Pons (tissue), 1 donor: ENCODE measurements around the gene AIF1L.
"Not testable (repeated sequence)": the region's sequence is repeated elsewhere in the genome, so short reads cannot be mapped to it uniquely, and the experiment has no call there.

Source experiments
- DNase-seq: peaks from one replicate; pipeline ENCODE4 v3.0.0-alpha.2; 2016; ENCODE audit warnings: low spot score

AIF1L gene

DNA sequence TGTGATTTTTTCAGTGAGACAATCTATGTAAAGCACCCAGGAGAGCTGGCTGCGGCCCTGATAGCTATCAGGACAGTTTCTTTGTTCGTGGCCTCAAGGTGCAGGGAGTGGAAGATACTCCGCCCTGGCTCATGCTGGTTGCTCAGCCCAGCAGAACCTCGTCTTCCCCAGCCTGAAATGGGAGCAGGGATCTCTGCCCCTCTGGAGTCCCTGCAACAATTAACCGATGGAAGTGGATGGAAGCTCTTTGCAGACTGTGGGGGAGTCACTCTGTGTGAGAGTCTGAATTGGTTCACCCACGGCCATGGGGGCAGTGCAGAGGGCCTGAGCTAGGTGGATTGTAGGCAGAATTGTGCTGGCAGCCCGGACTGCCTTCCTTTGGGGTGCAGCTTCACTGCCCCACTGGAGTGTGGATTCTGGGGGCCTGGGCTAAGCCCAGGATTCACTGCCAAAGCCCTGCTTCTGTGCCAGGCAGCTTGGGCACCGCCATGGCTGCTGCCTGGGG is 2.8 kb downstream of the AIF1L start:
- DNase-seq, result no peak

DNA sequence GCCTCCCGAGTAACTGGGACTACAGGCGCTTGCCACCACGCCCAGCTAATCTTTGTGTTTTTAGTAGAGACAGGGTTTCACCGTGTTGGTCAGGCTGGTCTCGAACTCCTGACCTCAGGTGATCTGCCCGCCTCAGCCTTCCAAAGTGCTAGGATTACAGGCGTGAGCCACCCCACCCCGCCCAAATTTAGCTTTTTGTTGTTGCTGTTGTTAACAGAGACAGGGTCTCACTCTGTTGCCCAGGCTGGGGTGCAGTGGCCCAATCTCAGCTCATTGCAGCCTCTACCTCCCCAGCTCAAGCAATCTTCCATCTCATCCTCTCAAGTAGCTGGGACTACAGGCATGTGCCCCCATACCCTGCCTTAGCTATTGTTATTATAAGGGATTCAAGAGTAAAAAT is 3.5 kb downstream of the AIF1L start:
- not testable (repeated sequence) for DNase-seq

DNA sequence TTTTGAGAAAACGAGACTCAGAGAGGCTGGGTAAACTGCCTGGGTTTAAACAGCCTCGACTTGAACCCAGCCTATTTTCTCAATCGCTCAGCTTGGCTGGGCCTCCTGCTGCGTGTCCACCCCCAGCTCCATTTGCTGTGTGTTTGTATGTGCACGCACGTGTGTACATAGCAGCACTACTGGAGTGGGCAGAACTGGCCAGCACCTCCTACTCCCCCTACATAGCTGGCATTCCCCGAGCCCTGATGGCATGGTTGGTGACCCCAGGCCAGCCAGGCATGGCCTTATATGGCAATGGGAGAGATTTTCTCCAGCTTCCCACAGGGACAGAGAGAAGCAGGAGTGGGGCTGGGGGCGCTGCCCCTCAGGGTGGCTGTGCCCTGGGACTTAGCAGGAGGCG is 4.1 kb downstream of the AIF1L start:
- no peak for DNase-seq

DNA sequence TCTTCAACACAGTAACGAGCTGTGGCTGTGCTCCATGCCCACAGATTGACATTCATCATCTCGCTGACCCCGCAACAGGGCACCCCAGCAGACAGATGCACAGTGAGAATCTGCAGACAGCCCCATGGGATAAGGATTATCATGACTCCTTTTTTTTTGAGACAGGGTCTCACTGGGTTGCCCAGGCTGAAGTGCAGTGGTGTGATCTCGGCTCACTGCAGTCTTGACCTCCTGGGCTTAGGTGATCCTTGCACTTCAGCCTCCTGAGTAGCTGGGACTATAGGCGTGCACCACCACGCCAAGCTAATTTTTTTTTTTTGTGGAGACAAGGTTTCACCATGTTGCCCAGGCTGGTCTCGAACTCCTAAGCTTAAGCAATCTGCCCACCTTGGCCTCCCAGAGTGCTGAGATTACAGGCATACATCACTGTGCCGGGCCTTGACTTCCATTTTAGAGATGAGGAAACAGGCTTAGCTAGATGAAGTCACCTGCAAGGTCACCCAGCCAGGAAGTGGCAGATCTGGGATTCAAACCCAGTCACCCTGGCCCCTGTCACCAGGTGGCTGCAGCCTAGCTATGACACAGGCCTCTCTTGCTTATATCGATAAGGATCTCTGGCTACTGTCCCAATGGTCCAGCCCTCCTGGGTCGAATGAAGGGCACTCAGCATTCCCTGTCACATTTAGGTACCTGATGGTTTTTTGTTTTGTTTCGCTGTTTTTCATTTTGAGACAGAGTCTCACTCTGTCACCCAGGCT is 5.1 kb downstream of the AIF1L start:
- DNase-seq, result no peak

DNA sequence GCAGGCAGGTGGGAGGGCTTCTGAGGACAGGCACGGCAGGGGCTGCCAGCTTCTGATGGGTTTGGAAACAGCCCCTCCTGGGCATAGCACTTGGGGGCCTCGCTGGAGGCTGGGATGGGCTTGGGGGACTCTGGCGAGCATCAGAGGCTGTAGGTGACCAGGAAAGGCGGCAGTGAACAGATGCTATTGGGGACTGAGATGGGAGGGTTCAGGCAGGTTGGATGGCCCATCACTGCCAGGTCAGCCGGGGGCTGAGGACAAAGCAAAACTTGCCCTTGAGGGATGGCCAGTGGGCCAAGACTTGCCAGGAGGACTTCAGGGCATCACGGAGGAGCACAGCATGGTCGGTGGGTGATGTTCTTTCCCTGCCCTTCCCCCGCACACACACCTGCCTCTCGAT is 6.7 kb downstream of the AIF1L start:
- no peak for DNase-seq

DNA sequence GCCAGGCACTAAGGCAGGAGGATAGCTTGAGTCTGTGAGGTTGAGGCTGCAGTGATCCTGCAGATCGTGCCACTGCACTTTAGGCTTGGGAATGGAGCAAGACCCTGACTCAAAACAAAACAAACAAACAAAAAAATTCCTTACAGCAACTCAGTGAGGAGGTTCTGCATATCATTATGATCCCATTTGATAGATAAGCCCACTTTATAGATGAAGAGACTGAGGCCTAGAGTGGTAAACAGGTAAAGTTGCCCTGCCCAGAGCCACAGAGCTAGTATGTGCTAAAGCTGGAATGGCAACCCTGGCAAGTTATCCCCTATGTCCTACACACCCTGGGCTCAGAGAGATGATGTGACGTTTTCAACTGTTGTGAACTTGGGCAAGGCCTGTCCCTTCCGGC is 7.2 kb downstream of the AIF1L start:
- DNase-seq, result no peak

DNA sequence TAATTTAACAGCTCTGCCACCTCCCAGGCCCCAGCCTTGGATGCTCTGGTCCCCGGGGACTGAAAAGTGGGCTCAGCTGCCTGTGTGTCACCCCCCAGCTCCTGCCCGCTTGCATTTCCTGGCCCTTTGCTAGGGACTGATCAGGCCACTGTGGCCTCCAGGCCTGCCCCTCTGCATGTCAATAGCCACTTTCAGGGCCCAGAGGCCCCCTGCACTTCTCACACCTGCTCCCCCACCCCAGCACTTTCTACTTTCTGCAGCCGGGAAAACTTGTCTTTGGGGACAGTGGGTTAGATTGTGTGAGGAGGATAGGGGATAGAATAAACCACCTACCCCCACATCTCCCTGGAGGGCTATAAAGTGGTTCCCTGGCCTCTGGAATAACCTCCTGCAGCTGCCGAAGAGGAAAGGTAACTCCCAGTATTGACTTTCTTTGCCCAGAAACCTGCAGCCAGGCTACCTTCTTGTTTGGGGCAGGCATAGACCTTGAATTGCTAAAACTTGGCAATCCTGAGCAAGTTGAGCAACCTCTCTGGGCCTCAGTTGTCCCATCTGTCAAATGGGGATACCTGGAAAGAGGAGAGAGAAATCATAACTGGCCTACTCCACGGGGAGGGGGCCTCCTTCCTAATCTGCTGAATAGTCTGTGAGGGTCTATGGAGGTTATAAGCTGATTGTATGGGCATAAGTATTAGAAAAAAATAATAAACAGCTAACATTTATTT is 7.8 kb downstream of the AIF1L start:
- DNase-seq, result no peak

DNA sequence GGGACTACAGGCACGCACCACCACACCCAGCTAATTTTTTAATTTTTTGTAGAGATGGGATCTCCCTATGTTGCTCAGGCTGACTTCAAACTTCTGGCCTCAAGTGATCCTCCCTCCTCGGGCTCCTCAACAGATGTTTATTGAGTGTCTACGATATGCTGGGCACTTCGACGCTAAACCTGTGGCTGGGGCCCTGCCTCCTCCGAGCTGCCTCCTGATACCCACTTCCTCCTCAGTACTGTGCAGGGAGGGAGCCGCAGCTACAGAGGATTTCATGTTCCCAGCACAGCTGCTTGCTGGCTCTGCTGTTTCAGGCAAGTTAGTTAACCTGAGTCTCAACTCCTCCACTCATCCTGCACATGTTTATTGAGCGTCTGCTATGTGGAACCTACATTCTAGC is 9.6 kb downstream of the AIF1L start:
- DNase-seq, result no peak

DNA sequence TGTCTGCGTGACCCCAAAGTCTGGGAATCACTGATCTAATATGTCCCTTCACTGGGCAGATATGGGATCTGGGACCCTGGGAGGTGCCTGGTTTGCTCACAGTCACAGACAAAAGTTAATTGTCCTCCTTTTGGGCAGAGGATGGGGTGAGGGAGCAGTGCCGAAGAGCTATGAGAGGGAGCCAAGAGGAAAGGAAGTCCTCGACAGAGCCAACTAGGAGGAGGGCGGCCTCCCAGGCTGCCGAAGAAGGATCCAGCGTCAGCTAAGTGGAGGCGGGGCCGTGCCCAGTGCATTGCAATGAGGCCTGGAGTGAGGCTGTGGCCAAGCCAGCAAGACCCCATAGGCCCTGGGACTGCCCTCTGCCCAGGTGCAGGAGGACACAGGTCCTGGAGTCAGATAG is 11.4 kb downstream of the AIF1L start:
- peak; percentile 59 for DNase-seq

DNA sequence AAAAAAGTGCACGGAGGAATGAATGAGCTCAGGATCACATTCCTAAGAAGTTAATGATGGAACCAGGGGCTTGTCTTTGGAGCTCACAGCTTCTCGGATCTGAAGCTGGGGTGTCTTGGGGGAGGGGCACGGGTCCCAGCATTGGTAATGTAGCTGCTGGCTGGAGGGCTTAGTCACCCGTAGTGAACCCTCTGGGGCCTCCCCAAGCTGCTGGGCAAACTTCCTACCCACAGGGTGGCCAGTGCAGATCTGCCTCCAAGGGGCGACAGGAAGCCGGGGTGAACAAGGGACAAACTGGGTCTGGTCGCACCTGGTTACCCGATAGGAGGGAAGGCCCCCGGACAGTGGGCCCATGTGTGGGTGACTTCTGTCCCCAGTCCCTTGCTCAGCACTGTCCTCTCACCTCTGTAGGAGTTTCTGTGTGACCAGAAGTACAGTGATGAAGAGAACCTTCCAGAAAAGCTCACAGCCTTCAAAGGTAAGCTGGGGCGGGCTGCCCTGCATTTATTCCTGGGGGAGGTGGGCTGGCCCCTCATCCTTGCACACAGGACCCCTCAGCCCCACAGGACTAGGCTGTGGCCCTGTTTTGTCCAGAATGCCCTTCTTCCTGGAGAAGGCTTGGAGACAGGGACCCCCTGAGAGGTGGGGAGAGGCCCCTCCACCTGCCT is 15.0 kb downstream of the AIF1L start:
- DNase-seq, result peak; percentile 37

DNA sequence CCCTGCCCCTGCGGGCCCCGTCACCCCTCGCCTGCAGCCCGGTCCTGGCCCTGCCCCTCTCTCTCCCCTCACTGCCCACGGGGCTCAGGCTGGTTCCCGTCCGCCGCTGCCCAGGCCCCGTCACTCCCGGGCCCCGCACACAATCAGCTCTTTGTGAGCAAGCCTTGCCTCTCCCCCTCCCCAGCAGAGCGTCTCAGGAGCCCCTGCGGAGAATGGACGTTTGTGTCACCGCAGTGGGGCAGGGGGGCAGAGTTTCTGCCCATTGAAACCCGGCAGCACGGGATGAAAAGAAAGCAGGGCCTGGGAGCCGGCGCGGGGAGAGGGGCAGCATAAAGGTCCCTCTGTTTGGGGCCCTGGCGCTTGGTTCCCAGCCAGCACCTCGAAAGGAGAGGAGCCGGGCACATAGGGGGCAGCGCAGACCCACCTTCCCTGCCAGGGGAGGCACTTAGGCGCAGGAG is 15.6 kb downstream of the AIF1L start:
- peak; percentile 98 for DNase-seq

DNA sequence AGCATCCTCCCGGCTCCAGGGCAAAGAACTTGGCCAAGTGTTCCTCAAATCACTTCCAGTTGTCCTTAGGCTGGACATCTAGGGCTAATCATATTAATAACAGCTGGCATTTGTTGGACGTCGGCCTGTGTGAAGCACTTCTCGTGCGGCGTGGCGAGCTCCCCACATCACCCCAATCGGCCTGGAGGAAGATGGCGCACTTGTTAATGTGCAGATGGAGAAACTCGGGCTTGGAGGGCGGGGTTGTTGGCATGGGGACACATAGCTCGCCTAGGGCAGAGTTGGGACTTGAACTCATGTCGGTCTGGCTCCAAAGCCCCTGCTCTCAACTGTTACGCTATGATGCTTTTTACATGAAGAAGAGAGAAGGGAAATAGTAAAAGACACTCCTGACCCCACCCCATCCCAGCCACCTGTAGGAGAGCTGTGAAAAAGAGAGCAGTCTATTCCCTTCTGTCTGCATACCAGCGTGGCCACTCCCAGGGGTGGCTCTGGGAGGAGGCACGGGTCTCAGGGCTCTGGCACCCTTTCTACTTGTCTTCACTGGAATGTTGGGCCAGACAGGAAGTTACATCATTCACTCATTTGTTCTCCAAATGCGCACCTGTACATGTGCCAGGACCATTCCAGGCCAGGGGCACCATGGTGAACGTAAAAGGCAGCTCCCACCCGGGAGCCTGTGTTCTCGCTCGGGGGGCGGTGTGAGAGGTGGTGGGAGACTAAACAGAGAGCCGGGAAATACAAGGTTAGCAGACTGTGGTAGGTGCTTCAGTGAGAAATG is 16.2 kb downstream of the AIF1L start:
- DNase-seq, result no peak

DNA sequence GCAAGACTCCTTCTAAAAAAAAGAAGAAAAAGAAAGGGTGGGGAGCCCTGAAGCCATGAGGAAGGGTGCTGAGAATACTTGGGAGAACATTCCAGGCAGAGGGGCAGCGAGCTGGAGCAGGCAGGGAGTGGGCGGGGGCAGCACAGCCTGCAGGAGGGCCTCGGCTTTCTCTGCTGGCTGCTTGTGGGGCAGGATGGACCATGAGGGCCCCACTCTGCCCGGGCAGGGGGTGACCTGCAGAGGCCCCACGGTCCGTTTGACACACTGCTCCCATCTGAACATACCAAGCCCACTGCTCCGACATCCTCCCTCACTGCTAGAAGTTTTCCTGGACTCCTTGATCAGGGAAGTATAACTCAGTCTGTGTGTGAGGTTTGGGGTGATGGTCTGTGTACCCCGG is 17.3 kb downstream of the AIF1L start:
- no peak for DNase-seq

DNA sequence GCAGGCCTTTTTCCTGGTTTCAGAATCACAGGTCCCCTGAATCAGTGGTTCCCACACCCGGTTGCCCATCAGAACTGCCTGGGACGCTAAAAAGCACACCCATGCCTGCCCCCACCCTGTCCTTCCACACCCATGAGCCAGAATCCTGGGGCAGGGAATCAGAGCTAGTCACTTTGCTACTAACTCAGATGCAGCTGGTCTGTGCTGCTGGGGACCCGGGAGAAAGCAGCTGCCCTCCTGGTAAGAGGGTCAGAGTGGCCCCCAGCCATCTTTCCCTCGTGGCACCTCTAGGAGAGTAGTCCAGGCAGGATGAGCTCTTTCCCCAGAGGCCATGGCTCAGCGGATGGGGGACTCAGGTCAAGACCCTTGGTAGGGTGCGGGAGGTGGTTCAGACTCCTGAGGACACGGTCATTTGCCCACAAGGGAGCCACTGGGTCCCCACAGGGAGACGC is 17.8 kb downstream of the AIF1L start:
- DNase-seq, result no peak

DNA sequence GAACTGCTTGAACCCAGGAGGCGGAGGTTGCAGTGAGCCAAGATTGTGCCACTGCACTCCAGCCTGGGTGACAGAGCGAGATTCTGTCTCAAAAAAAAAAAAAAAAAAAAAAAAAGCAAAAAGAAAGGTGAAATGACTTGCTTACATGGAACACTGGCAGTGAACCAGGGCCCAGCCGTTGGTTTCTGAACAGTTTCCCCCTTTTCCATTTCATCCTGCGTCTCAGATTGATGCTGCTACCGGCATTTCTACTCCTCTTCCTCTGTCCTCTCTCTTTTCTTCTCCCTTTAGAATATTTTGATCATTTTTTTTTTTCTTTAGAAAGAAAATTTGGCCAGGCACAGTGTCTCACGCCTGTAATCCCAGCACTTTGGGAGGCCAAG is 19.0 kb downstream of the AIF1L start:
- not testable (repeated sequence) for DNase-seq

DNA sequence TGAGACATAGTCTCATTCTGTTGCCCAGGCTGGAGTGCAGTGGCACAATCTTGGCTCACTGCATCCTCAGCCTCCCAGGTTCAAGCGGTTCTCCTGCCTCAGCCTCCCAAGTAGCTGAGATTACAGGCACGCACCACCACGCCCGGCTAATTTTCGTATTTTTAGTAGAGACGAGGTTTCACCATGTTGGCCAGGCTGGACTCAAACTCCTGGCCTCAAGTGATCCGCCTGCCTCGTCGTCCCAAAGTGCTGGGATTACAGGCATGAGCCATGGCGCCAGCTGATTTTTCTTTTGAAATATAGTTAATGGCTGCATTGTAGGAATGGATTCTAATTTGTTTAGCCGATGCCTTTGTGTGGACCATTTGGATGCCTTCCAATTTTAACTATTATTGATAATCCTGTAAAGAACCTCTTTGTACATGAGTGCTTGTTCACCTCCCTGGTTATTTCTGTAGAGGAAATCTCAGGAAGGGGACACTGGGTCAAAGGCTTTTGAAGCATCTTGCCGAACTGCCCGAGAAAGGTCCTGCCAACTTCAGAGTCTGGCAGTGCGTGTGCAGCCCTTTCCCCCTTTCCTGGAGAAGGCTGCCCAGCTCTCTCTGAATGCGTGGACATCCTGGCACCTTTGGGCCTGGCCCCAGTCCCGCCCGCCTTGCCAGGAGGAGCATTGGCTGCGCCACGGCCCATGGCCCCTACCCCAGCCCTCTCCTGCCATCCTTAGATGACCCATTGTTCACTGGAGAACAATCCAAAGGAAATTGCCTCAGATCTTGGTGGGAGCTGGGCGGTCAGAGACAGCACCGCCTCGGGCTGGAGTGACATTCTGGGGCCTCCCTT is 20.2 kb downstream of the AIF1L start:
- peak; percentile 70 for DNase-seq

DNA sequence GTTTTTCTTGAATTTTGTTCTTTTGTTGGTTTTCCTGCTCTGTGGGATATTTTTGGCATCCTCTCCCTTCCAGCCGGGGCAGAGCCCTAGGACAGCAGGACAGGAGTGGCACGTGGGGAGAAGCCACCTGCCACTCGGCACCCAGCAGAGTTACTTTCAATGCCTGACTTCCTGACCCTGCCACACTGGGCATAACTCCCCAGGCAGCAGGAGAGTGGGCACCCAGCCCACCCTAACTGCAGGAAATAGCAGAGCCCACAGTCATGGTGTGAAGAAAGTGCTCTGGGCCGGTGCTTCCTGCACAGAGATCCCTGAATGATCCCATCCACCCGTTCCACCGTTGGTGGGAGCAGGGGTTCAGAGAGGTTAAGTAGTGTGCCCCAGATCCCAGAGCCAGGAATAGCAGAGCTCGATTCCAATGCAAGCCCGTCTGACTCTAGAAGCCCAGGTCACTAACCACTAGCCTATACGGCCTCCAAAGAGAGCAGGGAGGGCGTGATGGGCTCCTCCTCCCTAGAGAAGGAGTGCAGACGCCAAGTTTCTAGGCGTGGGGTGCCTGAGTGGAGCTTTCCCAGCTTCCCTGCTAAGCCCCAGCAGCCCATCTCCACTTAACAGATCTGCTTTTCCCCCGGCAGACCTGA is 20.9 kb downstream of the AIF1L start:
- no peak for DNase-seq

DNA sequence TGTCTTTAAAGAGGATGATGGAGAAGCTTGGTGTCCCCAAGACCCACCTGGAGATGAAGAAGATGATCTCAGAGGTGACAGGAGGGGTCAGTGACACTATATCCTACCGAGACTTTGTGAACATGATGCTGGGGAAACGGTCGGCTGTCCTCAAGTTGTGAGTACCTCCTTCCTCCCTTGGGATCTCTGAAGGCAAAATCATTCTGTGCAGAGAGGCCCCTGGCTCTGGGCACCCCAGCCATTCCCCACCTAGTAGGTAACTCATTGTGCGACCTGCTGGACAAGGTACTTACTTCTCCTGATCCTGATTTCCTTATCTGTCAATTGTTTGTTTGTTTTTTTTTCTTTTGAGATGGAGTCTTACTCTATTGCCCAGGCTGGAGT is 21.4 kb downstream of the AIF1L start:
- DNase-seq, result no peak

DNA sequence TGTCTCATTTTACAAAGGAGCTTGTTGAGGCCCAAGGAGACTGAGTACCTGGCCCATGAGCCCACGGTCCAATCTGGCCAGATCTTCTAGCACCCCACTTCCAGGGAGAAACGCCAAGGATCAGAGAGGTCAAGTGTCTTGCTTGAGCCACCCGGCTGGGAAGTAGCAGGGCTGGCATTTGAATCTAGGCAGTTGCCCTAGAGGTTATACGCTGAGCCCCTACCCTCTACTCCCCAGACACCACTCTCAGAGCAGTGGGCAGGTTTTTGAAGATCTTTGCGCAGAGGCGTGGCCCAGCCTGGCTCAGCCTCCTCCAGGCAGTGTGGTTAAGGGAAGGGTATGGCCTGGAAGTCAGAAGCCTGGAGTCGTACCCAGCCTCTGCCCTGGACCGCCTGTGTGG is 23.3 kb downstream of the AIF1L start:
- no peak for DNase-seq

DNA sequence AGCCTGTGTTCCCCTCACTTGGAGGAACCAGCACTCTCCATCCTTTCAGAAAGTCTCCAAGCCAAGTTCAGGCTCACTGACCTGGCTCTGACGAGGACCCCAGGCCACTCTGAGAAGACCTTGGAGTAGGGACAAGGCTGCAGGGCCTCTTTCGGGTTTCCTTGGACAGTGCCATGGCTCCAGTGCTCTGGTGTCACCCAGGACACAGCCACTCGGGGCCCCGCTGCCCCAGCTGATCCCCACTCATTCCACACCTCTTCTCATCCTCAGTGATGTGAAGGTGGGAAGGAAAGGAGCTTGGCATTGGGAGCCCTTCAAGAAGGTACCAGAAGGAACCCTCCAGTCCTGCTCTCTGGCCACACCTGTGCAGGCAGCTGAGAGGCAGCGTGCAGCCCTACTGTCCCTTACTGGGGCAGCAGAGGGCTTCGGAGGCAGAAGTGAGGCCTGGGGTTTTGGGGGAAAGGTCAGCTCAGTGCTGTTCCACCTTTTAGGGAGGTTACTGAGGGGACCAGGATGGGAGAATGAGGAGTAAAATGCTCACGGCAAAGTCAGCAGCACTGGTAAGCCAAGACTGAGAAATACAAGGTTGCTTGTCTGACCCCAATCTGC is 24.4 kb downstream of the AIF1L start:
- DNase-seq, result no peak
